ENCODE data around the gene SLC35F5. TPM values are rescaled to one million over a fixed set of nuclear protein-coding genes. Genes with fewer than 3 reads are reported as not detected.
"Not testable (repeated sequence)": the region's sequence is repeated elsewhere in the genome, so short reads cannot be mapped to it uniquely, and the experiment has no call there.

The SLC35F5 gene
- polyA plus RNA-seq, 1 donor (not counting 4 experiments of a cell fraction or from before 2014, with no cell fraction given), result 86.5 TPM

- H3K27me3 ChIP-seq (ENCODE audit: control insufficient read depth, extremely low read depth, insufficient read depth, low read length), result no peaks in the 10 kb centered on the region
- no peak overlapping the region for H2AFZ ChIP-seq (ENCODE audit: control insufficient read depth, low read length)
- no peaks in the 10 kb centered on the region for H3K36me3 ChIP-seq (ENCODE audit: control insufficient read depth in 2 of 2, extremely low read depth in 1 of 2, insufficient read depth in 2 of 2, low read length in 2 of 2)
- H3K9me3 ChIP-seq (ENCODE audit: control insufficient read depth, low read depth, low read length), result no peaks in the 10 kb centered on the region
- no peak overlapping the region for H3K4me2 ChIP-seq (ENCODE audit: control insufficient read depth, extremely low read depth, insufficient read depth, low read depth, low read length)
- no peaks in the 10 kb centered on the region for H3K79me2 ChIP-seq (ENCODE audit: control insufficient read depth, insufficient read depth, low read length)
- no peaks in the 10 kb centered on the region for H3K9me1 ChIP-seq (ENCODE audit: control insufficient read depth, extremely low read depth, insufficient read depth, low read length)
- H3K9ac ChIP-seq (ENCODE audit: control insufficient read depth, extremely low read depth, insufficient read depth, low read length), result no peak overlapping the region
- no peaks in the 10 kb centered on the region for H4K20me1 ChIP-seq (ENCODE audit: control insufficient read depth, extremely low read depth, insufficient read depth, low read length)
- TF ChIP-seq, protein P1, sequence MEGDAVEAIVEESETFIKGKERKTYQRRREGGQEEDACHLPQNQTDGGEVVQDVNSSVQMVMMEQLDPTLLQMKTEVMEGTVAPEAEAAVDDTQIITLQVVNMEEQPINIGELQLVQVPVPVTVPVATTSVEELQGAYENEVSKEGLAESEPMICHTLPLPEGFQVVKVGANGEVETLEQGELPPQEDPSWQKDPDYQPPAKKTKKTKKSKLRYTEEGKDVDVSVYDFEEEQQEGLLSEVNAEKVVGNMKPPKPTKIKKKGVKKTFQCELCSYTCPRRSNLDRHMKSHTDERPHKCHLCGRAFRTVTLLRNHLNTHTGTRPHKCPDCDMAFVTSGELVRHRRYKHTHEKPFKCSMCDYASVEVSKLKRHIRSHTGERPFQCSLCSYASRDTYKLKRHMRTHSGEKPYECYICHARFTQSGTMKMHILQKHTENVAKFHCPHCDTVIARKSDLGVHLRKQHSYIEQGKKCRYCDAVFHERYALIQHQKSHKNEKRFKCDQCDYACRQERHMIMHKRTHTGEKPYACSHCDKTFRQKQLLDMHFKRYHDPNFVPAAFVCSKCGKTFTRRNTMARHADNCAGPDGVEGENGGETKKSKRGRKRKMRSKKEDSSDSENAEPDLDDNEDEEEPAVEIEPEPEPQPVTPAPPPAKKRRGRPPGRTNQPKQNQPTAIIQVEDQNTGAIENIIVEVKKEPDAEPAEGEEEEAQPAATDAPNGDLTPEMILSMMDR (optimal IDR thresholded peaks at IDR 0.05 in 1 of 3, IDR thresholded peaks at IDR 0.05 in 1 of 3, conservative IDR thresholded peaks at IDR 0.05 in 1 of 3; ENCODE audit: extremely low read depth in 1 of 3, insufficient read depth in 2 of 3, low read length in 3 of 3), result no peak
- TF ChIP-seq EZH2 (IDR thresholded peaks at IDR 0.05; ENCODE audit: low read length), result no peak
- H3K4me3 ChIP-seq (ENCODE audit: control insufficient read depth in 2 of 3, extremely low read depth in 1 of 3, insufficient read depth in 2 of 3, low read depth in 1 of 3, low read length in 3 of 3), result no peak overlapping the region
- dilution Hi-C loops (cut with MboI; ENCODE audit: extremely low pct_ligation_motif_present, low sequenced_read_pairs), result no loop called here
- FAIRE-seq (no peak), DNase-seq (ENCODE audit: low read depth, low spot score) (no peak)
- H3K4me1 ChIP-seq (ENCODE audit: control insufficient read depth, extremely low read depth, insufficient read depth, low read length), result no peaks in the 10 kb centered on the region
- H3K27ac ChIP-seq (ENCODE audit: control insufficient read depth, insufficient read depth, low read length), result no peak overlapping the region
Measured at GRCh38 chr2:113777371-113777770, 20.9 kb upstream of the SLC35F5 start.

DNA sequence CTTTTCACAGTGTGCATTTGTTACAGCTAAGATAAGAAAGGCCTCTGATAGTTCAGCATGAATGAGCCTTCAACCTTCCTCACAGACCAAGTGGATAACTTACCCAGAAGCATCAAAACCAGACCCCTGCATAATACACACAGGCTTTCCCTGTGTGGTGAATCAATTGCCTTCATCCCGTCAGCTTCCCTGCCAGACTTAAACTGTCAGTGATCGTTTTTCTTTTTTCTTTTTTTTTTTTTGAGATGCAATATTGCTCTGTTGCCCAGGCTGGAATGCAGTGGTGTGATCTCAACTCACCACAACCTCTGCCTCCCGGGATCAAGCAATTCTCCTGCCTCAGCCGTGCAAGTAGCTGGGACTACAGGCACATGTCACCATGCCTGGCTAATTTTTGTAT, 20.5 kb upstream of the SLC35F5 start:
- DNase-seq (ENCODE audit: low read depth, low spot score) (no peak), FAIRE-seq (no peak)
- no peaks in the 10 kb centered on the region for H3K79me2 ChIP-seq (ENCODE audit: control insufficient read depth, insufficient read depth, low read length)
- dilution Hi-C loops (cut with MboI; ENCODE audit: extremely low pct_ligation_motif_present, low sequenced_read_pairs), result no loop called here
- H3K4me3 ChIP-seq (ENCODE audit: control insufficient read depth in 2 of 3, extremely low read depth in 1 of 3, insufficient read depth in 2 of 3, low read depth in 1 of 3, low read length in 3 of 3), result no peak overlapping the region
- no peak overlapping the region for H2AFZ ChIP-seq (ENCODE audit: control insufficient read depth, low read length)
- TF ChIP-seq, protein P1 (optimal IDR thresholded peaks at IDR 0.05 in 1 of 3, IDR thresholded peaks at IDR 0.05 in 1 of 3, conservative IDR thresholded peaks at IDR 0.05 in 1 of 3; ENCODE audit: extremely low read depth in 1 of 3, insufficient read depth in 2 of 3, low read length in 3 of 3), result no peak
- H3K4me2 ChIP-seq (ENCODE audit: control insufficient read depth, extremely low read depth, insufficient read depth, low read depth, low read length), result no peak overlapping the region
- H4K20me1 ChIP-seq (ENCODE audit: control insufficient read depth, extremely low read depth, insufficient read depth, low read length), result no peaks in the 10 kb centered on the region
- no peaks in the 10 kb centered on the region for H3K36me3 ChIP-seq (ENCODE audit: control insufficient read depth in 2 of 2, extremely low read depth in 1 of 2, insufficient read depth in 2 of 2, low read length in 2 of 2)
- no peaks in the 10 kb centered on the region for H3K27me3 ChIP-seq (ENCODE audit: control insufficient read depth, extremely low read depth, insufficient read depth, low read length)
- no peak overlapping the region for H3K9ac ChIP-seq (ENCODE audit: control insufficient read depth, extremely low read depth, insufficient read depth, low read length)
- no peaks in the 10 kb centered on the region for H3K9me1 ChIP-seq (ENCODE audit: control insufficient read depth, extremely low read depth, insufficient read depth, low read length)
- H3K4me1 ChIP-seq (ENCODE audit: control insufficient read depth, extremely low read depth, insufficient read depth, low read length), result no peaks in the 10 kb centered on the region
- H3K9me3 ChIP-seq (ENCODE audit: control insufficient read depth, low read depth, low read length), result no peaks in the 10 kb centered on the region
- H3K27ac ChIP-seq (ENCODE audit: control insufficient read depth, insufficient read depth, low read length), result no peak overlapping the region

DNA sequence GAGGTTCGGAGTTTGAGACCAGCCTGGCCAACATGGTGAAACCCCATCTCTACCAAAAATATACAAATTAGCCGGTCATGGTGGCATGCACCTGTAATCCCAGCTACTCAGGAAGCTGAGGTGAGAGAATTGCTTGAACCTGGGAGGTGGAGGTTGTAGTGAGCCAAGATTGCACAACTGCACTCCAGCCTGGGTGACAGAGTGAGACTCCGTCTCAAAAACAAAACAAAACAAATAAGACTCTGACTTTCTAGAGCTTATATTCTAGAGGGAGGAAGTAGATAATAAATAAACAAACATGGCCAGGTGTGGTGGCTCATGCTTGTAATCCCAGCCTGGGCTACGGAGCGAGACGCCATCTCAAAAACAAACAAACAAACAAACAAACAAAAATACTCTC, 18.2 kb upstream of the SLC35F5 start:
- DNase-seq (ENCODE audit: low read depth, low spot score); H3K4me1 ChIP-seq (ENCODE audit: control insufficient read depth, extremely low read depth, insufficient read depth, low read length); H3K36me3 ChIP-seq (ENCODE audit: control insufficient read depth in 2 of 2, extremely low read depth in 1 of 2, insufficient read depth in 2 of 2, low read length in 2 of 2); H3K27ac ChIP-seq (ENCODE audit: control insufficient read depth, insufficient read depth, low read length); H3K9me1 ChIP-seq (ENCODE audit: control insufficient read depth, extremely low read depth, insufficient read depth, low read length); dilution Hi-C loops (cut with MboI; ENCODE audit: extremely low pct_ligation_motif_present, low sequenced_read_pairs); H3K27me3 ChIP-seq (ENCODE audit: control insufficient read depth, extremely low read depth, insufficient read depth, low read length); FAIRE-seq; H3K4me3 ChIP-seq (ENCODE audit: control insufficient read depth in 2 of 3, extremely low read depth in 1 of 3, insufficient read depth in 2 of 3, low read depth in 1 of 3, low read length in 3 of 3); H3K9me3 ChIP-seq (ENCODE audit: control insufficient read depth, low read depth, low read length); H4K20me1 ChIP-seq (ENCODE audit: control insufficient read depth, extremely low read depth, insufficient read depth, low read length); H3K4me2 ChIP-seq (ENCODE audit: control insufficient read depth, extremely low read depth, insufficient read depth, low read depth, low read length); H3K79me2 ChIP-seq (ENCODE audit: control insufficient read depth, insufficient read depth, low read length); H2AFZ ChIP-seq (ENCODE audit: control insufficient read depth, low read length); H3K9ac ChIP-seq (ENCODE audit: control insufficient read depth, extremely low read depth, insufficient read depth, low read length): not testable (repeated sequence)
